NCI-H1436 (cell line): ENCODE data around the gene C9orf85.
"Not testable (repeated sequence)": the region's sequence is repeated elsewhere in the genome, so short reads cannot be mapped to it uniquely, and the experiment has no call there.

Source experiments
- DNase-seq: peaks from one replicate; lab custom pipeline; 2025; lab: John Stamatoyannopoulos, UW

C9orf85 gene

GRCh38 chr9:72007726-72008125, 96.3 kb downstream of the C9orf85 start:
- not testable (repeated sequence) for DNase-seq

GRCh38 chr9:72012646-72013045, 101.2 kb downstream of the C9orf85 start:
- no peak for DNase-seq

- DNase-seq: no peak
These were observed 101.9 kb downstream of the C9orf85 start for GRCh38 chr9:72013292-72013760.

- DNase-seq: no peak
These were observed 111.4 kb downstream of the C9orf85 start for GRCh38 chr9:72022841-72023240.
